H1 (cell line): ENCODE results near the gene CALML5. TPM values are rescaled to one million over a fixed set of nuclear protein-coding genes. Genes with fewer than 3 reads are reported as not detected.
A peak's percentile ranks its signal among the peaks of the same experiment; 100 is the strongest.

Experiments
- CTCF ChIA-PET: fragments of 300-600 bp; sonication (Branson Sonifier 250); formaldehyde crosslinking; loops from one replicate; lab custom pipeline; 2021; ENCODE audit not compliant: partially characterized antibody; lab: Charles Lee
- POLR2A ChIA-PET: fragments of 300-600 bp; sonication (Branson Sonifier 250); formaldehyde crosslinking; loops from one replicate; lab custom pipeline; 2021; ENCODE audit warnings: inconsistent platforms; ENCODE audit not compliant: partially characterized antibody; lab: Charles Lee
- DNase-seq, 2 experiments: peaks; one replicate each; pipeline versions ENCODE4 v3.0.0 to v3.0.0-alpha.2; 2010 to 2022; ENCODE audit warnings: low spot score in 2 of 2, low read depth in 1 of 2, mixed read lengths in 1 of 2
- FAIRE-seq: peaks from 2 replicates; lab custom pipeline; 2011; peaks lifted over from hg19 to GRCh38; lab: Jason Lieb, UNC
- H2AFZ ChIP-seq: 2 replicates; pipeline ENCODE4 v1.8.1; 2012; ENCODE audit warnings: low read length, inconsistent platforms
- H2AK5ac ChIP-seq: 2 replicates; pipeline ENCODE4 v1.6.1; 2013; ENCODE audit warnings: low read depth, low read length
- H2BK120ac ChIP-seq: replicated peaks from 2 replicates; pipeline ENCODE3; 2013; ENCODE audit warnings: low read depth, low read length, inconsistent platforms
- H2BK12ac ChIP-seq: 2 replicates; pipeline ENCODE4 v1.6.1; 2013; ENCODE audit warnings: low read depth, low read length
- H2BK15ac ChIP-seq: 2 replicates; pipeline ENCODE4 v1.6.1; 2013; ENCODE audit warnings: low read length
- H2BK20ac ChIP-seq: 2 replicates; pipeline ENCODE4 v1.6.1; 2013; ENCODE audit warnings: low read length
- H2BK5ac ChIP-seq: 2 replicates; pipeline ENCODE4 v1.6.1; 2013; ENCODE audit warnings: low read depth, low read length
- H3K14ac ChIP-seq: 2 replicates; pipeline ENCODE4 v1.6.1; 2013; ENCODE audit warnings: inconsistent platforms; ENCODE audit not compliant: insufficient read length
- H3K18ac ChIP-seq: 2 replicates; pipeline ENCODE4 v1.6.1; 2013; ENCODE audit warnings: low read length; ENCODE audit errors: extremely low read depth
- H3K23ac ChIP-seq: 2 replicates; pipeline ENCODE4 v1.6.1; 2013; ENCODE audit warnings: inconsistent platforms; ENCODE audit not compliant: insufficient read length
- H3K23me2 ChIP-seq: 2 replicates; pipeline ENCODE4 v1.6.1; 2013; ENCODE audit warnings: low read depth, low read length
- H3K27ac ChIP-seq: 2 replicates; pipeline ENCODE4 v1.6.1; 2011; ENCODE audit warnings: low read depth, low read length, inconsistent platforms
- H3K27me3 ChIP-seq, 4 experiments: replicated peaks in 1 of 4; 1 replicate in 1 of 4; 2 replicates in 3 of 4; pipeline versions ENCODE4 v1.6.1 to v1.8.1; 2011 to 2013; ENCODE audit warnings: low read length in 3 of 4, mild to moderate bottlenecking in 3 of 4, inconsistent platforms in 2 of 4, mixed read lengths in 2 of 4, moderate library complexity in 1 of 4; ENCODE audit not compliant: control insufficient read depth in 3 of 4, insufficient read depth in 3 of 4; ENCODE audit errors: extremely low read depth in 1 of 4
- H3K36me3 ChIP-seq, 4 experiments: 2 replicates each; pipeline versions ENCODE4 v1.6.1 to v1.8.1; 2011 to 2013; ENCODE audit warnings: mild to moderate bottlenecking in 4 of 4, low read length in 3 of 4, moderate library complexity in 2 of 4, control low read depth in 1 of 4, inconsistent platforms in 1 of 4; ENCODE audit not compliant: insufficient read depth in 4 of 4, control insufficient read depth in 2 of 4
- H3K4ac ChIP-seq: replicated peaks from 2 replicates; pipeline ENCODE3; 2013; ENCODE audit warnings: low read length, low read depth, mixed read lengths, inconsistent platforms; ENCODE audit not compliant: insufficient read length
- H3K4me1 ChIP-seq, 4 experiments: replicated peaks in 1 of 4; 1 replicate in 1 of 4; 2 replicates in 3 of 4; pipeline versions ENCODE4 v1.6.1 to v1.8.1; 2011 to 2013; ENCODE audit warnings: low read length in 3 of 4, inconsistent platforms in 2 of 4, mixed read lengths in 1 of 4; ENCODE audit not compliant: insufficient read depth in 4 of 4, control insufficient read depth in 3 of 4
- H3K4me2 ChIP-seq, 2 experiments: 2 replicates each; pipeline versions ENCODE4 v1.6.1 to v1.8.1; 2011 to 2013; ENCODE audit warnings: low read depth in 2 of 2, low read length in 2 of 2, control low read depth in 1 of 2, inconsistent platforms in 1 of 2, mild to moderate bottlenecking in 1 of 2; ENCODE audit not compliant: insufficient read depth in 1 of 2
- H3K4me3 ChIP-seq, 4 experiments: fragments of 200-600, 300-600 bp in 1 of 4; sonication (generic), shearing (Covaris generic), sonication (Bioruptor Twin) in 1 of 4; 2 replicates each; pipeline versions ENCODE4 v1.5.1 to v1.8.1; 2011 to 2016; ENCODE audit warnings: low read length in 4 of 4, low read depth in 3 of 4, control low read depth in 2 of 4, inconsistent platforms in 2 of 4, mild to moderate bottlenecking in 2 of 4, mixed read lengths in 1 of 4, moderate library complexity in 1 of 4; ENCODE audit not compliant: insufficient read depth in 2 of 4; ENCODE audit errors: extremely low read depth in 1 of 4
- H3K56ac ChIP-seq: replicated peaks from 2 replicates; pipeline ENCODE3; 2013; ENCODE audit warnings: low read depth, mild to moderate bottlenecking, mixed read lengths, low read length, inconsistent platforms; ENCODE audit not compliant: insufficient read length
- H3K79me1 ChIP-seq: 2 replicates; pipeline ENCODE4 v1.6.1; 2013; ENCODE audit warnings: low read depth, low read length, control low read depth
- H3K79me2 ChIP-seq, 2 experiments: 2 replicates each; pipeline versions ENCODE4 v1.6.1 to v1.8.1; 2012 to 2013; ENCODE audit warnings: low read length in 2 of 2, mild to moderate bottlenecking in 2 of 2, inconsistent platforms in 1 of 2; ENCODE audit not compliant: insufficient read depth in 2 of 2, control insufficient read depth in 1 of 2
- H3K9ac ChIP-seq, 4 experiments: replicated peaks in 1 of 4; 1 replicate in 1 of 4; 2 replicates in 3 of 4; pipeline versions ENCODE4 v1.6.1 to v1.8.1; 2011 to 2013; ENCODE audit warnings: low read depth in 3 of 4, low read length in 3 of 4, control low read depth in 2 of 4, mild to moderate bottlenecking in 2 of 4, moderate library complexity in 2 of 4, inconsistent platforms in 1 of 4; ENCODE audit errors: extremely low read depth in 1 of 4
- H3K9me3 ChIP-seq, 2 experiments: 2 replicates each; pipeline versions ENCODE4 v1.6.1 to v1.8.1; 2012 to 2013; ENCODE audit warnings: mild to moderate bottlenecking in 2 of 2, moderate library complexity in 2 of 2, control low read depth in 1 of 2, inconsistent platforms in 1 of 2, low read depth in 1 of 2, low read length in 1 of 2, mixed read lengths in 1 of 2; ENCODE audit not compliant: insufficient read depth in 2 of 2
- H4K20me1 ChIP-seq, 2 experiments: replicated peaks in 1 of 2; 2 replicates each; pipeline versions ENCODE3 to v1.8.1; 2011 to 2013; ENCODE audit warnings: inconsistent platforms in 2 of 2, low read length in 2 of 2, mild to moderate bottlenecking in 1 of 2; ENCODE audit not compliant: insufficient read depth in 2 of 2, control insufficient read depth in 1 of 2
- H4K5ac ChIP-seq: 2 replicates; pipeline ENCODE4 v1.6.1; 2013; ENCODE audit warnings: low read length, low read depth, mixed read lengths, inconsistent platforms; ENCODE audit not compliant: insufficient read length
- H4K8ac ChIP-seq: 2 replicates; pipeline ENCODE4 v1.8.0; 2013; ENCODE audit warnings: mild to moderate bottlenecking, moderate library complexity, low read length, inconsistent platforms; ENCODE audit not compliant: insufficient read depth; ENCODE audit errors: extremely low read depth
- H4K91ac ChIP-seq: replicated peaks from 2 replicates; pipeline ENCODE3; 2013; ENCODE audit warnings: low read length, mixed read lengths, inconsistent platforms; ENCODE audit not compliant: insufficient read length
- CHD2 ChIP-seq: IDR thresholded peaks from 2 replicates; pipeline ENCODE4 v1.6.1; 2012; ENCODE audit warnings: low read length, improper control_type of control experiment
- EP300 ChIP-seq, 2 experiments: IDR thresholded peaks; 1 replicate in 1 of 2; 2 replicates in 1 of 2; pipeline ENCODE4 v1.6.1; 2011 to 2012; ENCODE audit warnings: low read depth in 2 of 2, low read length in 2 of 2, mild to moderate bottlenecking in 2 of 2, borderline replicate concordance in 1 of 2, inconsistent platforms in 1 of 2, moderate library complexity in 1 of 2
- JUN ChIP-seq: IDR thresholded peaks from 2 replicates; pipeline ENCODE4 v1.6.1; 2011; ENCODE audit warnings: low read depth, mild to moderate bottlenecking, improper control_type of control experiment, low read length
- POU5F1 ChIP-seq: IDR thresholded peaks from 2 replicates; pipeline ENCODE4 v1.6.1; 2011; ENCODE audit warnings: low read depth, mild to moderate bottlenecking, low read length, moderate library complexity
- SP4 ChIP-seq: IDR thresholded peaks from 2 replicates; pipeline ENCODE4 v1.6.1; 2012; ENCODE audit warnings: low read length, inconsistent platforms
- WGBS, 2 experiments: shearing (Covaris generic) in 1 of 2; methylation state at CpG; one replicate each; pipeline versions ENCODE4 v1.1.6 to v1.1.7; 2013 to 2015; ENCODE audit warnings: low lambda C conversion rate in 2 of 2, mixed read lengths in 2 of 2, inconsistent platforms in 1 of 2, low coverage in 1 of 2, missing lambda C conversion rate in 1 of 2; ENCODE audit not compliant: insufficient replicate concordance in 2 of 2, insufficient coverage in 1 of 2, insufficient read length in 1 of 2; ENCODE audit errors: extremely low coverage in 1 of 2, missing lambda C conversion rate in 1 of 2; 5-methylcytosine and 5-hydroxymethylcytosine counted together
- polyA plus RNA-seq, 7 experiments: library from polyadenylated mRNA; depleted of rRNA in 3 of 7; stranded (reverse) in 5 of 7; unstranded in 2 of 7; fragments of >200 nt in 5 of 7; fragments of 200-250 nt in 2 of 7; gene quantifications; 1 replicate in 5 of 7; 2 replicates in 1 of 7; 4 replicates in 1 of 7; pipeline versions ENCODE4 v1.2.1 to v1.2.3, GENCODE V29; 2011 to 2013; ENCODE audit warnings: missing spikeins in 2 of 7, mixed read lengths in 2 of 7
- total RNA-seq: library from RNA; stranded (reverse); fragmentation: NEBNext Ultra II Directional; extraction: Animal tissue kit (Norgen Biotek cat#: 25700); gene quantifications from 2 replicates; pipeline ENCODE4 v1.2.1, GENCODE V29; 2021

Gene CALML5
- total and polyA plus RNA-seq, 2 of the 8 experiments (the other 6 are each of a cell fraction or from before 2014, with no cell fraction given) = not detected

GRCh38 chr10:5449227-5449626 lies 50.1 kb downstream of the CALML5 start:
- Histone ChIP-seq H3K56ac (no peak overlapping the region), H3K9ac (no peak overlapping the region), H2AK5ac (no peak overlapping the region), H4K8ac (no peak overlapping the region), H3K9me3 (no peaks in the 10 kb centered on the region), H3K27me3 (no peaks in the 10 kb centered on the region), H4K91ac (no peak overlapping the region), H2BK120ac (no peak overlapping the region), H3K27ac (no peak overlapping the region), H3K36me3 (peaks cover 8 to 25% (median 20%) of the 10 kb centered on the region in 4 experiments), H3K23me2 (peaks cover 2% of the 10 kb centered on the region; the same call in 1 of the 2 replicates), H2BK15ac (no peak overlapping the region), H3K23ac (no peak overlapping the region), H3K4me3 (peak overlapping the region in 1 of 4 experiments; percentile 22; a peak in 1 of 8 replicates), H4K20me1 (no peaks in the 10 kb centered on the region), H3K4ac (no peak overlapping the region), H3K4me2 (peak overlapping the region in 1 of 2 experiments; percentile 15; a peak in 2 of 4 replicates), H4K5ac (no peak overlapping the region), H2BK5ac (no peak overlapping the region), H3K79me1 (no peaks in the 10 kb centered on the region), H3K4me1 (peaks cover 2 to 3% (median 2%) of the 10 kb centered on the region in 4 experiments; a peak in 4 of 7 replicates), H2BK20ac (no peak overlapping the region), H3K79me2 (peaks cover 0 to 47% of the 10 kb centered on the region in 2 experiments; a peak in 3 of 4 replicates), H3K14ac (no peak overlapping the region), H2BK12ac (no peak overlapping the region), H3K18ac (no peak overlapping the region), H2AFZ (no peak overlapping the region)
- no peak for DNase-seq
- no peak for FAIRE-seq
- TF ChIP-seq JUN (no peak), POU5F1 (no peak), SP4 (no peak), EP300 (IDR thresholded peaks at IDR 0.05; ENCODE audit: borderline replicate concordance in 1 of 2, low read depth in 2 of 2, low read length in 2 of 2) (no peak), CHD2 (no peak)
- CTCF ChIA-PET = no interaction called here
- POLR2A ChIA-PET = no interaction called here
- 95% methylated on average over 2 of the region's 2 CpGs; no CpG with 5 or more reads in 1 of the 2 experiments for WGBS, 2 experiments
